ENCODE results near the gene SULT1C4.

DNA sequence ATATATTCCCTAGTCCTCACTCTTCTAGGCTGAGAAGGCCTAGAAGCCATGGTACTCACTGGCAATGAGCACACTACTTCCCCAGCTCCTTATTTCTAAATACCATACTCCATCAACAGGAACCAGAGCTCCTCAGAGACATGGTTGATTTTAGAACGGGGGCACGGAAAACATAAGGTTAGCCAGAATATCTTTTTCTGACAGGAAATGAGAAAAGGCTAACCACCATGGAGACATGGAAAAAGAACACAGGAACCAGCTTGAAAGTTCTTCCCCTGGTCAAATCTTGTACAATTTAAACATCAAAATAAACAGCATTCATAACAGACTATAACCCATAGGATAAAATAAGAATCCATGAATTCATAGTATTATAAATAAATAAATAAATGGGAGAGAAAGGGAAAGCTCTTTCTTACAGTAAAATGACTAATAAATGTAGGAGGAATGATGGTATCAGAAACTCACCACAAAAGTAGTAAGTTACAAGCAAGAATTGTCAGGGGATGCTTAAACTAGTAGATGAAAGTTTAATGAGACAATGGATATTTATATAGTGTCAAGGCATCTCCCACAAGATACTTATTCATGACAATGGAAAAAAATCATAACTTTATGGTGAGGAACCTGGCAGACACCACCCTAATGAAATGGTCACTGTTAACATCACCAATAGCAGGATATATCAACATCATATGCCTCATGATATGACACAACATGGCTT is 50.7 kb downstream of the SULT1C4 start:
- TF ChIP-seq HDAC6 (IDR thresholded peaks at IDR 0.05; ENCODE audit: low read depth, low read length) (no peak), POLR2A (IDR thresholded peaks at IDR 0.05; ENCODE audit: control extremely low read depth in 1 of 2, low read depth in 2 of 2, low read length in 2 of 2) (no peak), YY1 (IDR thresholded peaks at IDR 0.05; ENCODE audit: low read depth, low read length) (no peak), TAF1 (IDR thresholded peaks at IDR 0.05; ENCODE audit: low read depth, low read length) (no peak), EGR1 (IDR thresholded peaks at IDR 0.05; ENCODE audit: borderline replicate concordance, low read depth, low read length) (no peak), TEAD4 (IDR thresholded peaks at IDR 0.05; ENCODE audit: low read depth, low read length) (no peak), EZH2 (IDR thresholded peaks at IDR 0.05; ENCODE audit: low read depth, low read length, severe bottlenecking) (no peak), JUND (IDR thresholded peaks at IDR 0.05; ENCODE audit: low read length) (no peak), TBP (IDR thresholded peaks at IDR 0.05; ENCODE audit: low read depth, low read length) (no peak), CHD1 (IDR thresholded peaks at IDR 0.05; ENCODE audit: low read depth, low read length) (no peak), EP300 (IDR thresholded peaks at IDR 0.05; ENCODE audit: borderline replicate concordance in 1 of 2, low read depth in 2 of 2, low read length in 2 of 2) (no peak), ZNF274 (IDR thresholded peaks at IDR 0.05; ENCODE audit: borderline replicate concordance, extremely low read depth, low read length) (no peak)
- TF ChIP-seq, protein P1, sequence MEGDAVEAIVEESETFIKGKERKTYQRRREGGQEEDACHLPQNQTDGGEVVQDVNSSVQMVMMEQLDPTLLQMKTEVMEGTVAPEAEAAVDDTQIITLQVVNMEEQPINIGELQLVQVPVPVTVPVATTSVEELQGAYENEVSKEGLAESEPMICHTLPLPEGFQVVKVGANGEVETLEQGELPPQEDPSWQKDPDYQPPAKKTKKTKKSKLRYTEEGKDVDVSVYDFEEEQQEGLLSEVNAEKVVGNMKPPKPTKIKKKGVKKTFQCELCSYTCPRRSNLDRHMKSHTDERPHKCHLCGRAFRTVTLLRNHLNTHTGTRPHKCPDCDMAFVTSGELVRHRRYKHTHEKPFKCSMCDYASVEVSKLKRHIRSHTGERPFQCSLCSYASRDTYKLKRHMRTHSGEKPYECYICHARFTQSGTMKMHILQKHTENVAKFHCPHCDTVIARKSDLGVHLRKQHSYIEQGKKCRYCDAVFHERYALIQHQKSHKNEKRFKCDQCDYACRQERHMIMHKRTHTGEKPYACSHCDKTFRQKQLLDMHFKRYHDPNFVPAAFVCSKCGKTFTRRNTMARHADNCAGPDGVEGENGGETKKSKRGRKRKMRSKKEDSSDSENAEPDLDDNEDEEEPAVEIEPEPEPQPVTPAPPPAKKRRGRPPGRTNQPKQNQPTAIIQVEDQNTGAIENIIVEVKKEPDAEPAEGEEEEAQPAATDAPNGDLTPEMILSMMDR (IDR thresholded peaks at IDR 0.05; ENCODE audit: control extremely low read depth in 1 of 3, insufficient read depth in 1 of 3, low read depth in 1 of 3, low read length in 3 of 3): no peak
- TF ChIP-seq, protein P2, sequence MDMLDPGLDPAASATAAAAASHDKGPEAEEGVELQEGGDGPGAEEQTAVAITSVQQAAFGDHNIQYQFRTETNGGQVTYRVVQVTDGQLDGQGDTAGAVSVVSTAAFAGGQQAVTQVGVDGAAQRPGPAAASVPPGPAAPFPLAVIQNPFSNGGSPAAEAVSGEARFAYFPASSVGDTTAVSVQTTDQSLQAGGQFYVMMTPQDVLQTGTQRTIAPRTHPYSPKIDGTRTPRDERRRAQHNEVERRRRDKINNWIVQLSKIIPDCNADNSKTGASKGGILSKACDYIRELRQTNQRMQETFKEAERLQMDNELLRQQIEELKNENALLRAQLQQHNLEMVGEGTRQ (IDR thresholded peaks at IDR 0.05; ENCODE audit: low read length): no peak

Data from H1 (cell line).